ENCODE data around the gene CD96.

DNA sequence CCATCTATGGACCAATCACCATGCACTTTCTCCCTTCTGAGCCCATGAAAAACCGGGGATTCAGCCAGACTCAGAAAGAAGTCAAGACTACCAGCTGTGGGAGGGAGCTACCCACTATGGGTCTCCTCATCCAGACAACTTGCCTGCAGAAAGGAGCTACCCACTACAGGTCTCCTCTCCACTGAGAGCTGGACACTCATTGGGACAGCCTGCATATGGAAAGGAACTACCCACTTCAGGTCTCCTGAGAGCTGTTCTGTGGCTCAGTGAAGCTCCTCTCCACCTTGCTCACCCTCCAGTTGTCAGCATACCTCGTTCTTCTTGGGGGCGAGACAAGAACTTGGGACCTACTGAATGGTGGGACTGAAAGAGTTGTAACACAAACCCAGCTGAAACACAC lies 75.4 kb downstream of the CD96 start:
- TF ChIP-seq, protein P1, sequence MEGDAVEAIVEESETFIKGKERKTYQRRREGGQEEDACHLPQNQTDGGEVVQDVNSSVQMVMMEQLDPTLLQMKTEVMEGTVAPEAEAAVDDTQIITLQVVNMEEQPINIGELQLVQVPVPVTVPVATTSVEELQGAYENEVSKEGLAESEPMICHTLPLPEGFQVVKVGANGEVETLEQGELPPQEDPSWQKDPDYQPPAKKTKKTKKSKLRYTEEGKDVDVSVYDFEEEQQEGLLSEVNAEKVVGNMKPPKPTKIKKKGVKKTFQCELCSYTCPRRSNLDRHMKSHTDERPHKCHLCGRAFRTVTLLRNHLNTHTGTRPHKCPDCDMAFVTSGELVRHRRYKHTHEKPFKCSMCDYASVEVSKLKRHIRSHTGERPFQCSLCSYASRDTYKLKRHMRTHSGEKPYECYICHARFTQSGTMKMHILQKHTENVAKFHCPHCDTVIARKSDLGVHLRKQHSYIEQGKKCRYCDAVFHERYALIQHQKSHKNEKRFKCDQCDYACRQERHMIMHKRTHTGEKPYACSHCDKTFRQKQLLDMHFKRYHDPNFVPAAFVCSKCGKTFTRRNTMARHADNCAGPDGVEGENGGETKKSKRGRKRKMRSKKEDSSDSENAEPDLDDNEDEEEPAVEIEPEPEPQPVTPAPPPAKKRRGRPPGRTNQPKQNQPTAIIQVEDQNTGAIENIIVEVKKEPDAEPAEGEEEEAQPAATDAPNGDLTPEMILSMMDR (IDR thresholded peaks at IDR 0.05) = no peak
- TF ChIP-seq POLR2A (IDR thresholded peaks at IDR 0.05) = no peak
- TF ChIP-seq EP300 (IDR thresholded peaks at IDR 0.05) = no peak

Measured in tibial nerve (tissue), 4 donors.